Fibroblast of lung (primary cell): ENCODE measurements around the gene C22orf23. TPM values are rescaled to one million over a fixed set of nuclear protein-coding genes. Genes with fewer than 3 reads are reported as not detected.

Experiments
- DNase-seq, 2 donors: peaks; one replicate each; pipeline versions ENCODE4 v3.0.0 to v3.0.0-alpha.2; 2010; ENCODE audit warnings: low read depth in 2 of 2
- H2AFZ ChIP-seq: 2 replicates; pipeline ENCODE4 v1.5.1; 2012; ENCODE audit warnings: low read length, control low read depth, inconsistent platforms
- H3K27ac ChIP-seq: 2 replicates; pipeline ENCODE4 v1.5.1; 2011; ENCODE audit warnings: low read length, control low read depth; ENCODE audit not compliant: insufficient read depth
- H3K27me3 ChIP-seq: 2 replicates; pipeline ENCODE4 v1.5.1; 2011; ENCODE audit warnings: mild to moderate bottlenecking, low read length; ENCODE audit not compliant: control insufficient read depth, insufficient read depth
- H3K36me3 ChIP-seq: 2 replicates; pipeline ENCODE4 v1.5.1; 2011; ENCODE audit warnings: low read length; ENCODE audit not compliant: control insufficient read depth, insufficient read depth
- H3K4me1 ChIP-seq: 2 replicates; pipeline ENCODE4 v1.5.1; 2011; ENCODE audit warnings: low read length; ENCODE audit not compliant: control insufficient read depth, insufficient read depth; ENCODE audit errors: extremely low read depth
- H3K4me2 ChIP-seq: 2 replicates; pipeline ENCODE4 v1.5.1; 2011; ENCODE audit warnings: low read length, control low read depth; ENCODE audit not compliant: insufficient read depth; ENCODE audit errors: extremely low read depth
- H3K4me3 ChIP-seq, 4 experiments: fragments of 200-600 bp in 1 of 4; sonication (generic) in 1 of 4; replicated peaks in 1 of 4; 2 replicates each; pipeline ENCODE4 v1.5.1; 2011 to 2016; ENCODE audit warnings: low read length in 4 of 4, low read depth in 3 of 4, mild to moderate bottlenecking in 3 of 4, control low read depth in 2 of 4, inconsistent platforms in 1 of 4, mixed read lengths in 1 of 4; ENCODE audit not compliant: insufficient read depth in 1 of 4; ENCODE audit errors: control extremely low read depth in 1 of 4
- H3K79me2 ChIP-seq: 2 replicates; pipeline ENCODE4 v1.5.1; 2012; ENCODE audit warnings: mild to moderate bottlenecking, low read length, inconsistent platforms; ENCODE audit not compliant: control insufficient read depth, insufficient read depth
- H3K9ac ChIP-seq: 2 replicates; pipeline ENCODE4 v1.5.1; 2011; ENCODE audit warnings: mild to moderate bottlenecking, low read length, control low read depth; ENCODE audit not compliant: insufficient read depth
- H3K9me3 ChIP-seq: 2 replicates; pipeline ENCODE4 v1.5.1; 2012; ENCODE audit warnings: low read depth, low read length; ENCODE audit not compliant: control insufficient read depth, insufficient read depth
- H4K20me1 ChIP-seq: 2 replicates; pipeline ENCODE4 v1.5.1; 2011; ENCODE audit warnings: low read length; ENCODE audit not compliant: control insufficient read depth, insufficient read depth; ENCODE audit errors: extremely low read depth
- CTCF ChIP-seq, 2 donors: IDR thresholded peaks in 1 of 2; conservative IDR thresholded peaks in 1 of 2; 1 replicate in 1 of 2; 2 replicates in 1 of 2; pipeline ENCODE4 v1.5.1; 2011 to 2012; ENCODE audit warnings: low read length in 2 of 2, control low read depth in 1 of 2, inconsistent platforms in 1 of 2, low read depth in 1 of 2, mild to moderate bottlenecking in 1 of 2
- EZH2 ChIP-seq: IDR thresholded peaks from 2 replicates; pipeline ENCODE4 v1.5.1; 2012; ENCODE audit warnings: low read length, control low read depth, mild to moderate bottlenecking; ENCODE audit errors: missing control alignments
- polyA plus RNA-seq, 2 donors: library from polyadenylated mRNA; depleted of rRNA in 1 of 2; stranded (reverse) in 1 of 2; unstranded in 1 of 2; fragments of >200 nt; gene quantifications; 2 replicates each; pipeline ENCODE4 v1.2.1, GENCODE V29; 2011 to 2012; ENCODE audit warnings: missing spikeins in 1 of 2
- total RNA-seq: library from RNA; depleted of rRNA; stranded (reverse); fragments of >200 nt; gene quantifications from 2 replicates; pipeline ENCODE4 v1.2.1, GENCODE V29; 2014

Gene C22orf23
- total and polyA plus RNA-seq, 2 donors (not counting 1 experiment from before 2014, with no cell fraction given) = 0.17 to 0.37 TPM

GRCh38 chr22:37926358-37926757 is 27.0 kb downstream of the C22orf23 start:
- Histone ChIP-seq H3K79me2 (no peaks in the 10 kb centered on the region), H2AFZ (no peak overlapping the region), H3K4me3 (no peak overlapping the region), H3K27ac (no peak overlapping the region), H3K4me1 (peaks cover 11% of the 10 kb centered on the region), H3K9ac (no peak overlapping the region), H3K9me3 (no peaks in the 10 kb centered on the region), H3K36me3 (peaks cover 32% of the 10 kb centered on the region), H4K20me1 (no peaks in the 10 kb centered on the region), H3K4me2 (no peak overlapping the region), H3K27me3 (no peaks in the 10 kb centered on the region)
- no peak for DNase-seq
- TF ChIP-seq EZH2 = no peak
- no peak for TF ChIP-seq CTCF (conservative IDR thresholded peaks at IDR 0.05 in 1 of 2, IDR thresholded peaks at IDR 0.05 in 1 of 2; ENCODE audit: low read depth in 1 of 2, low read length in 2 of 2)

GRCh38 chr22:37925767-37926166 is 27.6 kb downstream of the C22orf23 start:
- Histone ChIP-seq H3K4me1 (peaks cover 8% of the 10 kb centered on the region), H3K36me3 (peaks cover 32% of the 10 kb centered on the region), H3K4me2 (no peak overlapping the region), H4K20me1 (no peaks in the 10 kb centered on the region), H3K27me3 (no peaks in the 10 kb centered on the region), H3K4me3 (no peak overlapping the region), H3K9ac (no peak overlapping the region), H3K27ac (no peak overlapping the region), H3K9me3 (no peaks in the 10 kb centered on the region), H2AFZ (no peak overlapping the region), H3K79me2 (no peaks in the 10 kb centered on the region)
- DNase-seq = no peak
- TF ChIP-seq EZH2 (no peak), CTCF (conservative IDR thresholded peaks at IDR 0.05 in 1 of 2, IDR thresholded peaks at IDR 0.05 in 1 of 2; ENCODE audit: low read depth in 1 of 2, low read length in 2 of 2) (no peak)

- Histone ChIP-seq H3K79me2 (no peaks in the 10 kb centered on the region), H3K27ac (no peak overlapping the region), H3K4me2 (no peak overlapping the region), H3K9me3 (no peaks in the 10 kb centered on the region), H3K36me3 (peaks cover 30% of the 10 kb centered on the region), H4K20me1 (no peaks in the 10 kb centered on the region), H3K4me1 (peaks cover 5% of the 10 kb centered on the region), H3K27me3 (no peaks in the 10 kb centered on the region), H3K9ac (no peak overlapping the region), H2AFZ (no peak overlapping the region), H3K4me3 (no peak overlapping the region)
- no peak for TF ChIP-seq CTCF (conservative IDR thresholded peaks at IDR 0.05 in 1 of 2, IDR thresholded peaks at IDR 0.05 in 1 of 2; ENCODE audit: low read depth in 1 of 2, low read length in 2 of 2)
- TF ChIP-seq EZH2 = no peak
- DNase-seq = no peak
Observed at GRCh38 chr22:37925330-37925729, 28.1 kb downstream of the C22orf23 start.
